ENCODE measurements around the gene HSBP1. TPM values are rescaled to one million over a fixed set of nuclear protein-coding genes. Genes with fewer than 3 reads are reported as not detected.

The HSBP1 gene
- total RNA-seq, 1 donor from 2014 or later, result 197 TPM

DNA sequence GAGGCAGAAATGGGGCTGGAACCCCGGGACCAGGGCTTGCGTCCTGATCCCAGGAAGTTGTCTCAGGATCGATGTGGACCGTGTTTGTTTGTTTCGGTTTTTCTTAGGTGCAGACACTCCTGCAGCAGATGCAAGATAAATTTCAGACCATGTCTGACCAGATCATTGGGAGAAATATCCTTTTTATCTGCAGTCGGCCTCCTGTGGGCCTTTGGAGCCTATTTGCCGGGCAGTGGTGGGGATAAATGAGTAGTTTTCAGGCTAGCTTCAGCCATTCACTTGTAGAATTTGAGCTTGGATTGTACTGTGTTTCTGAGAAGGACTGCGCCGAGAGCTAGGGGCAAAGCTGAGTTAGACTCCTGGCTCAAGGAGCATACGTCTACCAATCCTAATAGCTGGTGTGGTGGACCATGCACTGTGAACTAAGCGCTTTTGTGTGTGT is 816 bp downstream of the HSBP1 start:
- DNase-seq (ENCODE audit: low spot score, unreplicated experiment), result no peak
- TF ChIP-seq, protein P1, sequence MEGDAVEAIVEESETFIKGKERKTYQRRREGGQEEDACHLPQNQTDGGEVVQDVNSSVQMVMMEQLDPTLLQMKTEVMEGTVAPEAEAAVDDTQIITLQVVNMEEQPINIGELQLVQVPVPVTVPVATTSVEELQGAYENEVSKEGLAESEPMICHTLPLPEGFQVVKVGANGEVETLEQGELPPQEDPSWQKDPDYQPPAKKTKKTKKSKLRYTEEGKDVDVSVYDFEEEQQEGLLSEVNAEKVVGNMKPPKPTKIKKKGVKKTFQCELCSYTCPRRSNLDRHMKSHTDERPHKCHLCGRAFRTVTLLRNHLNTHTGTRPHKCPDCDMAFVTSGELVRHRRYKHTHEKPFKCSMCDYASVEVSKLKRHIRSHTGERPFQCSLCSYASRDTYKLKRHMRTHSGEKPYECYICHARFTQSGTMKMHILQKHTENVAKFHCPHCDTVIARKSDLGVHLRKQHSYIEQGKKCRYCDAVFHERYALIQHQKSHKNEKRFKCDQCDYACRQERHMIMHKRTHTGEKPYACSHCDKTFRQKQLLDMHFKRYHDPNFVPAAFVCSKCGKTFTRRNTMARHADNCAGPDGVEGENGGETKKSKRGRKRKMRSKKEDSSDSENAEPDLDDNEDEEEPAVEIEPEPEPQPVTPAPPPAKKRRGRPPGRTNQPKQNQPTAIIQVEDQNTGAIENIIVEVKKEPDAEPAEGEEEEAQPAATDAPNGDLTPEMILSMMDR (IDR thresholded peaks at IDR 0.05; ENCODE audit: unreplicated experiment), result no peak

DNA sequence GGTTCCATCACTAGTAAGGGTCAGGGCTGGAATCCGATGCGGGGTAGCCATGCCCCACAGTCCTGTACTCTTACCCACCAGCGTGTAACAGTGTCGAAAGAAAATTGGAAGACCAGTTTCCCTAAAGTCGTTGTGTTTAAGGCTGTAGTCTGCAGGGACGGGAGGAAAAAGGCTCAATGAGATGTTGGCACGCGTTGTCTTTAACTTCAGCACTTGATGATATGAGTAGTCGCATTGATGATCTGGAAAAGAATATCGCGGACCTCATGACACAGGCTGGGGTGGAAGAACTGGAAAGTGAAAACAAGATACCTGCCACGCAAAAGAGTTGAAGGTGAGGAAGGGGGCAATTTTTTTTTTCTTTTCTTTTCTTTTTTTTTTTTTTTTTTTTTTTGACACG is 1.3 kb downstream of the HSBP1 start:
- H3K27me3 Mint-ChIP-seq, result peaks cover 4% of the 10 kb centered on the region
- peaks cover 22% of the 10 kb centered on the region for H3K4me1 Mint-ChIP-seq (ENCODE audit: low read depth)
- peak overlapping the region; percentile 35 for H3K27ac Mint-ChIP-seq
- TF ChIP-seq, protein P1 (IDR thresholded peaks at IDR 0.05; ENCODE audit: unreplicated experiment), result no peak
- H3K9me3 Mint-ChIP-seq (ENCODE audit: low read depth), result peaks cover 1% of the 10 kb centered on the region
- H3K36me3 Mint-ChIP-seq (ENCODE audit: insufficient read depth), result peaks cover 11% of the 10 kb centered on the region
- DNase-seq (ENCODE audit: low spot score, unreplicated experiment), result no peak
- H3K4me3 Mint-ChIP-seq (ENCODE audit: low read depth), result peak overlapping the region; percentile 95

More for the DNA sequence above, 816 bp downstream of the HSBP1 start:
- peaks cover 11% of the 10 kb centered on the region for H3K36me3 Mint-ChIP-seq (ENCODE audit: insufficient read depth)
- peaks cover 4% of the 10 kb centered on the region for H3K27me3 Mint-ChIP-seq
- H3K9me3 Mint-ChIP-seq (ENCODE audit: low read depth), result peaks cover 5% of the 10 kb centered on the region
- H3K27ac Mint-ChIP-seq, result peak overlapping the region; percentile 94
- peak overlapping the region; percentile 95 for H3K4me3 Mint-ChIP-seq (ENCODE audit: low read depth)
- peaks cover 22% of the 10 kb centered on the region for H3K4me1 Mint-ChIP-seq (ENCODE audit: low read depth)

DNA sequence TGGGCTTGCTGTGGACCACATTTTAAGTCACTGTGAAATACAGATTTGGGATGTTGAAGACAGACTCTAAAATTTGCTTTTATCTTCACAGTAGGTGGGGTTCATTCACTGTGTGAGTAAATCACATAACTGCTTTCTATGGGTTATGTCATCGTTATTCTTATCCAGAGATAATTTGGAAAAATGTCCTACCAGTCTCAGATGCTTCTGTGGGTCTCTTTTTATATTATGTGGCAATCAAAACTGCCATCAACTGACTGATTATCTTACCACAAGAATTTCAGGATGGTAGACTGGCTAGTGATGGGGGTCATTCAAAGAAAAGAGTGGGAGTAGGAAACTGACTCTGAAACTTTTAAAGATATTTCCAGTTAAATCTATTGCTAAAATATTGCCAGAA is 3.1 kb downstream of the HSBP1 start:
- Mint-ChIP-seq H3K27me3 (peaks cover 4% of the 10 kb centered on the region), H3K4me1 (ENCODE audit: low read depth) (peaks cover 30% of the 10 kb centered on the region), H3K9me3 (ENCODE audit: low read depth) (no peaks in the 10 kb centered on the region), H3K27ac (no peak overlapping the region), H3K36me3 (ENCODE audit: insufficient read depth) (peaks cover 11% of the 10 kb centered on the region), H3K4me3 (ENCODE audit: low read depth) (no peak overlapping the region)
- DNase-seq (ENCODE audit: low spot score, unreplicated experiment), result no peak
- TF ChIP-seq, protein P1 (IDR thresholded peaks at IDR 0.05; ENCODE audit: unreplicated experiment), result no peak

DNA sequence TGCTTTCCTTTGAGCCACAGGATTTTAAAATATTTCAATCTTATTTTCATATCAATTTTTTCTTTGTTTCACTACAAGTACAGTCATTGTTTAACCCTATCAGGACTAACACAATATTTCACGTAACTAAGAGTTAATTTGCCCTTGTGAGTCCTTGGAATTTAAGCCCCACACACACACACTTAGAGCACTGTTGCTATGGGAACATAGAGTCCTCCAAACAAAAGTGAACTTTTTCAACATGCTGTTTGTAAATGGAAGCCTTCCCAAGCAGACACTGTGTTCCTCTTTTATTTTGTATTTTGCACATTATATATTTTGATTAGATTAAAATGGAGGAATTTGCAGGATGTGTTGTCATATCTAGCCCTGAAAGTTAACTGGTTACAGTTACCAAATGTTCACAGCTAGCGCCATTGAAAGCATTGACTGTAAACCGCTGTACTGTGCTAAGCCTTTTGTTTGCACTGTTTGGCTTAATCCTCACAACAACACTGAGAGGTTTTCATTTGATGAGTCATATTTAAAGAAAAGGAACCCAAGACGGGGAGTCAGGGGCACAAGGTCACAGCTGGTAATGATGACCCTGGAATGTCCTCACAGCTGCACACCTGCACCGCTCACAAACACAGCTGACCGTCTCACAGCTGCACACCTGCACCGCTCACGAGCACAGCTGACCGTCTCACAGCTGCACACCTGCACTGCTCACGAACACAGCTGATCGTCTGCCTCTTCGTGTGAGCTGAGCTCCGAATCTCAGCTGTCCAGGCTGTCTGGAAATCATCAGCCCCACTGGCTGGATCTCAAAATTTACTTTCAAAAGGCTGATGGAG is 6.3 kb downstream of the HSBP1 start:
- TF ChIP-seq, protein P1 (IDR thresholded peaks at IDR 0.05; ENCODE audit: unreplicated experiment), result no peak
- H3K27me3 Mint-ChIP-seq, result no peaks in the 10 kb centered on the region
- peaks cover 10% of the 10 kb centered on the region for H3K36me3 Mint-ChIP-seq (ENCODE audit: insufficient read depth)
- peaks cover 21% of the 10 kb centered on the region for H3K4me1 Mint-ChIP-seq (ENCODE audit: low read depth)
- no peaks in the 10 kb centered on the region for H3K9me3 Mint-ChIP-seq (ENCODE audit: low read depth)
- H3K27ac Mint-ChIP-seq, result peak overlapping the region; percentile 88
- peak overlapping the region; percentile 29 for H3K4me3 Mint-ChIP-seq (ENCODE audit: low read depth)
- peak; percentile 22 for DNase-seq (ENCODE audit: low spot score, unreplicated experiment)

DNA sequence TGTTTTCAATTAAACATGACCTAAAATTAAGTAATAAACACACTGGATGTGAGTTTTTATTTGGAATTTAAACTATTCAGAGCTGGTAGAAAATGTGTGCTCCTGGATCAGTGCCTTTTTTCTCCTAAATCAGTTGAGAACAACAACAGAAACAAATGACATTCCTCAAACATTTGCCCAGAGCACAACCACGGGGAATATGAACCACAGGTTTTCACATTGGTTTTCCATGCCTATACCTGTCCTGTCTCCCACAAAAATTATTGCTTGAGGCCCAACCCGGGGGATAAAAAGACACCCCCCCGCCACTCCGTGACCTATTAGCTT is 6.8 kb downstream of the HSBP1 start:
- TF ChIP-seq, protein P1 (IDR thresholded peaks at IDR 0.05; ENCODE audit: unreplicated experiment), result no peak
- H3K9me3 Mint-ChIP-seq (ENCODE audit: low read depth), result no peaks in the 10 kb centered on the region

More for the DNA sequence above, 6.8 kb downstream of the HSBP1 start:
- no peaks in the 10 kb centered on the region for H3K27me3 Mint-ChIP-seq
- no peak for DNase-seq (ENCODE audit: low spot score, unreplicated experiment)
- H3K4me1 Mint-ChIP-seq (ENCODE audit: low read depth), result peaks cover 19% of the 10 kb centered on the region
- H3K27ac Mint-ChIP-seq, result peak overlapping the region; percentile 88
- H3K36me3 Mint-ChIP-seq (ENCODE audit: insufficient read depth), result peaks cover 8% of the 10 kb centered on the region
- H3K4me3 Mint-ChIP-seq (ENCODE audit: low read depth), result peak overlapping the region; percentile 29
